ENCODE measurements around the gene SLC19A1.

SLC19A1 gene

DNA sequence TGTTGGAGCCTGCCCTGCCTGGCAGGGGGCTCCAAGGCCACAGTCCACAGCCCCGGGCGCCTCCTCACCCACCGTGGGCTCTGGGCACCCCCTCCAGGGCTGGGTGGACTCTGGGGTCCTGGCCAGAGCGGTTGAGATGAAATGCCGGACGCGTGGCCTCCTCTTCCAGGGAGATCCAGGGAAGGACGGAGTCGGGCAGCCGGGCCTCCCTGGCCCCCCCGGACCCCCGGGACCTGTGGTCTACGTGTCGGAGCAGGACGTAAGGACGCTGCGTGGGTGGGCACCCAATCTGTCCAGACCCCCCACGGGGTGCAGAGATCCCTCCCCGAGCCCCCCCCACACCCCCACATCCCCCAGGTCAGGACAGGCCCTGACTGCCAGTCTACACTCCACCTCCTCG lies 51.2 kb downstream of the SLC19A1 start:
- Histone ChIP-seq H3K4me2 (ENCODE audit: low read length, poor library complexity, severe bottlenecking) (no peak overlapping the region), H3K79me1 (replicated peaks; ENCODE audit: low read length, poor library complexity, severe bottlenecking) (peaks cover 38% of the 10 kb centered on the region), H2AFZ (ENCODE audit: low read depth, low read length) (no peak overlapping the region), H3K9me3 (ENCODE audit: control insufficient read depth, low read length) (no peaks in the 10 kb centered on the region), H2BK12ac (ENCODE audit: low read length in 2 of 2) (no peak overlapping the region), H4K91ac (ENCODE audit: low read length) (no peak overlapping the region), H3K27me3 (ENCODE audit: control insufficient read depth in 1 of 2, insufficient read depth in 1 of 2, low read length in 2 of 2) (no peaks in the 10 kb centered on the region), H3K4me1 (ENCODE audit: control insufficient read depth, insufficient read depth, low read depth, low read length) (peaks cover 28% of the 10 kb centered on the region), H4K8ac (ENCODE audit: low read length) (no peak overlapping the region), H2BK15ac (ENCODE audit: low read depth, poor library complexity, severe bottlenecking) (no peak overlapping the region), H3K9ac (ENCODE audit: low read length) (no peak overlapping the region), H3K27ac (ENCODE audit: low read length, poor library complexity, severe bottlenecking) (no peak overlapping the region), H3K4ac (ENCODE audit: low read depth in 1 of 2, low read length in 2 of 2) (no peak overlapping the region), H3K23ac (ENCODE audit: low read length in 2 of 2) (no peak overlapping the region), H3K36me3 (ENCODE audit: control insufficient read depth in 1 of 2, insufficient read depth in 2 of 2, low read depth in 1 of 2, low read length in 2 of 2) (peaks cover 29 to 93% of the 10 kb centered on the region in 2 experiments), H2BK5ac (ENCODE audit: low read depth, low read length, poor library complexity, severe bottlenecking) (no peak overlapping the region), H2BK120ac (ENCODE audit: low read depth, low read length) (no peak overlapping the region), H3K18ac (ENCODE audit: low read depth in 1 of 2, low read length in 2 of 2) (no peak overlapping the region), H3K14ac (ENCODE audit: low read length in 2 of 2) (no peak overlapping the region), H2AK5ac (ENCODE audit: low read length, severe bottlenecking) (no peak overlapping the region), H3K4me3 (ENCODE audit: insufficient read depth in 1 of 2, low read depth in 1 of 2, low read length in 2 of 2) (no peak overlapping the region)
- no peak for DNase-seq
- 97% methylated on average over 14 of the region's 20 CpGs for WGBS

- Histone ChIP-seq H2BK15ac (ENCODE audit: low read depth, poor library complexity, severe bottlenecking) (no peak overlapping the region), H3K4me2 (ENCODE audit: low read length, poor library complexity, severe bottlenecking) (no peak overlapping the region), H3K4ac (ENCODE audit: low read depth in 1 of 2, low read length in 2 of 2) (no peak overlapping the region), H3K36me3 (ENCODE audit: control insufficient read depth in 1 of 2, insufficient read depth in 2 of 2, low read depth in 1 of 2, low read length in 2 of 2) (peaks cover 21 to 92% of the 10 kb centered on the region in 2 experiments), H3K9ac (ENCODE audit: low read length) (no peak overlapping the region), H2BK5ac (ENCODE audit: low read depth, low read length, poor library complexity, severe bottlenecking) (no peak overlapping the region), H3K27me3 (ENCODE audit: control insufficient read depth in 1 of 2, insufficient read depth in 1 of 2, low read length in 2 of 2) (no peaks in the 10 kb centered on the region), H4K8ac (ENCODE audit: low read length) (no peak overlapping the region), H3K14ac (ENCODE audit: low read length in 2 of 2) (no peak overlapping the region), H3K27ac (ENCODE audit: low read length, poor library complexity, severe bottlenecking) (no peak overlapping the region), H3K23ac (ENCODE audit: low read length in 2 of 2) (no peak overlapping the region), H3K9me3 (ENCODE audit: control insufficient read depth, low read length) (no peaks in the 10 kb centered on the region), H2AK5ac (ENCODE audit: low read length, severe bottlenecking) (no peak overlapping the region), H4K91ac (ENCODE audit: low read length) (no peak overlapping the region), H3K4me1 (ENCODE audit: control insufficient read depth, insufficient read depth, low read depth, low read length) (peaks cover 28% of the 10 kb centered on the region), H3K79me1 (replicated peaks; ENCODE audit: low read length, poor library complexity, severe bottlenecking) (peaks cover 41% of the 10 kb centered on the region), H3K18ac (ENCODE audit: low read depth in 1 of 2, low read length in 2 of 2) (no peak overlapping the region), H3K4me3 (ENCODE audit: insufficient read depth in 1 of 2, low read depth in 1 of 2, low read length in 2 of 2) (no peak overlapping the region), H2BK12ac (ENCODE audit: low read length in 2 of 2) (no peak overlapping the region), H2BK120ac (ENCODE audit: low read depth, low read length) (no peak overlapping the region), H2AFZ (ENCODE audit: low read depth, low read length) (no peak overlapping the region)
- WGBS, result 92% methylated on average over 27 of the region's 29 CpGs
- DNase-seq, result no peak
Measured at GRCh38 chr21:45490049-45490731, 52.0 kb downstream of the SLC19A1 start.

DNA sequence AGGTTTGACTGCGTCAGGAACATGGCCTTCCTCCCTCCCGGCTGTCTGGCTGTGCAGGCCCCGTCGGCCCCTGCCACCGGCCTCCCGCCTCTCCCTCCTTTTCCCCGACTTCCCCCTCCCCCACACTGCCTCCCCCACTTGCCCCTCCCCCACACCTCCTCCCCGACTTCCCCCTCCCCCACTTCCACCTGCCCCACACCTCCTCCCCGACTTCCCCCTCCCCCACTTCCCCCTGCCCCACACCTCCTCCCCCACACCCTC lies 52.6 kb downstream of the SLC19A1 start:
- Histone ChIP-seq H3K79me1 (replicated peaks; ENCODE audit: low read length, poor library complexity, severe bottlenecking) (peaks cover 40% of the 10 kb centered on the region), H2BK15ac (ENCODE audit: low read depth, poor library complexity, severe bottlenecking) (no peak overlapping the region), H2BK12ac (ENCODE audit: low read length in 2 of 2) (no peak overlapping the region), H4K8ac (ENCODE audit: low read length) (no peak overlapping the region), H3K4me3 (ENCODE audit: insufficient read depth in 1 of 2, low read depth in 1 of 2, low read length in 2 of 2) (no peak overlapping the region), H3K27ac (ENCODE audit: low read length, poor library complexity, severe bottlenecking) (no peak overlapping the region), H3K4ac (ENCODE audit: low read depth in 1 of 2, low read length in 2 of 2) (no peak overlapping the region), H3K27me3 (ENCODE audit: control insufficient read depth in 1 of 2, insufficient read depth in 1 of 2, low read length in 2 of 2) (no peaks in the 10 kb centered on the region), H3K9me3 (ENCODE audit: control insufficient read depth, low read length) (no peaks in the 10 kb centered on the region), H4K91ac (ENCODE audit: low read length) (no peak overlapping the region), H3K14ac (ENCODE audit: low read length in 2 of 2) (no peak overlapping the region), H3K9ac (ENCODE audit: low read length) (no peak overlapping the region), H2BK120ac (ENCODE audit: low read depth, low read length) (no peak overlapping the region), H3K36me3 (ENCODE audit: control insufficient read depth in 1 of 2, insufficient read depth in 2 of 2, low read depth in 1 of 2, low read length in 2 of 2) (peaks cover 20 to 86% of the 10 kb centered on the region in 2 experiments), H3K18ac (ENCODE audit: low read depth in 1 of 2, low read length in 2 of 2) (no peak overlapping the region), H2BK5ac (ENCODE audit: low read depth, low read length, poor library complexity, severe bottlenecking) (no peak overlapping the region), H2AFZ (ENCODE audit: low read depth, low read length) (no peak overlapping the region), H2AK5ac (ENCODE audit: low read length, severe bottlenecking) (no peak overlapping the region), H3K23ac (ENCODE audit: low read length in 2 of 2) (no peak overlapping the region), H3K4me2 (ENCODE audit: low read length, poor library complexity, severe bottlenecking) (no peak overlapping the region), H3K4me1 (ENCODE audit: control insufficient read depth, insufficient read depth, low read depth, low read length) (peaks cover 28% of the 10 kb centered on the region)
- WGBS, result 85% methylated on average over 4 of the region's 9 CpGs
- no peak for DNase-seq

GRCh38 chr21:45488931-45489721 lies 53.1 kb downstream of the SLC19A1 start:
- Histone ChIP-seq H3K14ac (ENCODE audit: low read length in 2 of 2) (no peak overlapping the region), H3K27me3 (ENCODE audit: control insufficient read depth in 1 of 2, insufficient read depth in 1 of 2, low read length in 2 of 2) (no peaks in the 10 kb centered on the region)

More at GRCh38 chr21:45488931-45489721, 53.1 kb downstream of the SLC19A1 start:
- no peak overlapping the region for H4K91ac ChIP-seq (ENCODE audit: low read length)
- H3K23ac ChIP-seq (ENCODE audit: low read length in 2 of 2), result no peak overlapping the region
- H3K79me1 ChIP-seq (replicated peaks; ENCODE audit: low read length, poor library complexity, severe bottlenecking), result peaks cover 36% of the 10 kb centered on the region
- H3K9me3 ChIP-seq (ENCODE audit: control insufficient read depth, low read length), result no peaks in the 10 kb centered on the region
- no peak overlapping the region for H2AK5ac ChIP-seq (ENCODE audit: low read length, severe bottlenecking)
- no peak overlapping the region for H2AFZ ChIP-seq (ENCODE audit: low read depth, low read length)
- peaks cover 25 to 85% of the 10 kb centered on the region in 2 experiments for H3K36me3 ChIP-seq (ENCODE audit: control insufficient read depth in 1 of 2, insufficient read depth in 2 of 2, low read depth in 1 of 2, low read length in 2 of 2)
- peaks cover 28% of the 10 kb centered on the region for H3K4me1 ChIP-seq (ENCODE audit: control insufficient read depth, insufficient read depth, low read depth, low read length)
- no peak overlapping the region for H2BK12ac ChIP-seq (ENCODE audit: low read length in 2 of 2)
- no peak overlapping the region for H4K8ac ChIP-seq (ENCODE audit: low read length)
- H3K9ac ChIP-seq (ENCODE audit: low read length), result no peak overlapping the region
- no peak overlapping the region for H3K4ac ChIP-seq (ENCODE audit: low read depth in 1 of 2, low read length in 2 of 2)
- H3K4me2 ChIP-seq (ENCODE audit: low read length, poor library complexity, severe bottlenecking), result no peak overlapping the region
- H3K27ac ChIP-seq (ENCODE audit: low read length, poor library complexity, severe bottlenecking), result no peak overlapping the region
- no peak overlapping the region for H2BK120ac ChIP-seq (ENCODE audit: low read depth, low read length)
- H3K18ac ChIP-seq (ENCODE audit: low read depth in 1 of 2, low read length in 2 of 2), result no peak overlapping the region
- no peak overlapping the region for H2BK15ac ChIP-seq (ENCODE audit: low read depth, poor library complexity, severe bottlenecking)
- H2BK5ac ChIP-seq (ENCODE audit: low read depth, low read length, poor library complexity, severe bottlenecking), result no peak overlapping the region
- DNase-seq, result no peak
- H3K4me3 ChIP-seq (ENCODE audit: insufficient read depth in 1 of 2, low read depth in 1 of 2, low read length in 2 of 2), result no peak overlapping the region
- 94% methylated on average over 34 of the region's 36 CpGs for WGBS

Data from mesenchymal stem cell (in vitro differentiated cells and primary cell).